Middle frontal gyrus (tissue), 1 donor: ENCODE results near the gene MICAL2.

Experiments used
- DNase-seq: peaks from one replicate; pipeline ENCODE4 v3.0.0-alpha.2; 2015; ENCODE audit warnings: low spot score; ENCODE audit errors: extremely low spot score

MICAL2 gene

GRCh38 chr11:12188548-12189317, 78.3 kb downstream of the MICAL2 start:
- DNase-seq, result no peak

GRCh38 chr11:12189543-12190235, 79.3 kb downstream of the MICAL2 start:
- no peak for DNase-seq

- DNase-seq, result no peak
These were observed 80.1 kb downstream of the MICAL2 start for GRCh38 chr11:12190511-12190910.

GRCh38 chr11:12192794-12193514, 82.6 kb downstream of the MICAL2 start:
- DNase-seq, result no peak

- no peak for DNase-seq
These were observed 83.3 kb downstream of the MICAL2 start for GRCh38 chr11:12193515-12194336.

GRCh38 chr11:12195768-12196167, 85.4 kb downstream of the MICAL2 start:
- DNase-seq, result no peak

- no peak for DNase-seq
These were observed 85.9 kb downstream of the MICAL2 start for GRCh38 chr11:12196308-12196707.

GRCh38 chr11:12196872-12197271, 86.5 kb downstream of the MICAL2 start:
- DNase-seq, result no peak

- DNase-seq, result no peak
These were observed 88.1 kb downstream of the MICAL2 start for GRCh38 chr11:12198251-12199222.

- no peak for DNase-seq
These were observed 89.0 kb downstream of the MICAL2 start for GRCh38 chr11:12199231-12199948.

- DNase-seq, result no peak
These were observed 90.0 kb downstream of the MICAL2 start for GRCh38 chr11:12200279-12200990.

- peak; percentile 37 for DNase-seq
These were observed 90.9 kb downstream of the MICAL2 start for GRCh38 chr11:12200991-12201985.

GRCh38 chr11:12202661-12203310, 92.4 kb downstream of the MICAL2 start:
- DNase-seq, result no peak

- no peak for DNase-seq
These were observed 94.1 kb downstream of the MICAL2 start for GRCh38 chr11:12204506-12204905.

GRCh38 chr11:12205330-12205729, 94.9 kb downstream of the MICAL2 start:
- DNase-seq, result no peak

GRCh38 chr11:12206529-12206928, 96.1 kb downstream of the MICAL2 start:
- no peak for DNase-seq
